ENCODE data around the gene CELA2A. TPM values are rescaled to one million over a fixed set of nuclear protein-coding genes. Genes with fewer than 3 reads are reported as not detected.

CELA2A gene
- total and polyA plus RNA-seq, 9 of the 15 experiments (the other 6 are each of a cell fraction or from before 2014, with no cell fraction given): 0.62 TPM; not detected in 8

DNA sequence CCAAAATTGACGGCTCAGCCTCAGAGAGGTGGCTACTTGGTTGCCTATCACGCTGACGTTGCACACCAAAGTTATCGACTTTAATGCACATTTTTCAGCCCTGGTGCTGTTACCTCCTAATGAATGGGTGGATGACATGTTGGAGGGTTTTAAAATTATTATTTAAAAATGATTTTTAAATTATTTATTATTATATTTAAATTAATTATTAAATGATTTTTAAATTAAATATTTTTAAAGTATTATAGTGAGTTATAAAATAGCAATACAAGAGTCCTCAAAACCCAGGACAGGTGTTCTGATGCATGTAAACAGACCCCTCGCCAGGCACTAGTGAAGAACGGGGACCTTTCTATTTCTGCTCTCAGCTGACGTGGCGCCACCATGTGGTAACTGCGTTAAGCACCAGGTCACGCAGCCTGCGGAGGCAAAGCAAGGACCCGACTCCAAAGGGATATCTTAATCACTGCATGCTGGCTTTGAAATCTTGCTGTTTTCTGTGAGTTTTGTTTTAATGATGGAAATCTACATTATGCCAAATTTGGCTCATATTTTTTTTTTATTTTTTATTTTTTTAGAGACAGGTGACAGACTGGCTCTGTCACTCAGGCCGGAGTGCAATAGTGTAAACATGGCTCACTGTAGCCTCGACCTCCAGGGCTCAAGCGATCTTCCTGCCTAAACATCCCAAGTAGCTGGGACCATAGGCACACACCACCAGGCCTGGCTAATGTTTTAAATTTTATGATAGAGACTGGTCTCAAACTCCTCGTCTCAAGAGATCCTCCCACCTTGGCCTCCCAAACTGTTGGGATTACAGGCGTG, 44.9 kb downstream of the CELA2A start (continued):
- TF ChIP-seq ZNF324 (CRISPR knock-in tag; IDR thresholded peaks at IDR 0.05): no peak
- no peak for TF ChIP-seq TFAM (CRISPR knock-in tag; conservative IDR thresholded peaks at IDR 0.05)
- TF ChIP-seq, protein P1, sequence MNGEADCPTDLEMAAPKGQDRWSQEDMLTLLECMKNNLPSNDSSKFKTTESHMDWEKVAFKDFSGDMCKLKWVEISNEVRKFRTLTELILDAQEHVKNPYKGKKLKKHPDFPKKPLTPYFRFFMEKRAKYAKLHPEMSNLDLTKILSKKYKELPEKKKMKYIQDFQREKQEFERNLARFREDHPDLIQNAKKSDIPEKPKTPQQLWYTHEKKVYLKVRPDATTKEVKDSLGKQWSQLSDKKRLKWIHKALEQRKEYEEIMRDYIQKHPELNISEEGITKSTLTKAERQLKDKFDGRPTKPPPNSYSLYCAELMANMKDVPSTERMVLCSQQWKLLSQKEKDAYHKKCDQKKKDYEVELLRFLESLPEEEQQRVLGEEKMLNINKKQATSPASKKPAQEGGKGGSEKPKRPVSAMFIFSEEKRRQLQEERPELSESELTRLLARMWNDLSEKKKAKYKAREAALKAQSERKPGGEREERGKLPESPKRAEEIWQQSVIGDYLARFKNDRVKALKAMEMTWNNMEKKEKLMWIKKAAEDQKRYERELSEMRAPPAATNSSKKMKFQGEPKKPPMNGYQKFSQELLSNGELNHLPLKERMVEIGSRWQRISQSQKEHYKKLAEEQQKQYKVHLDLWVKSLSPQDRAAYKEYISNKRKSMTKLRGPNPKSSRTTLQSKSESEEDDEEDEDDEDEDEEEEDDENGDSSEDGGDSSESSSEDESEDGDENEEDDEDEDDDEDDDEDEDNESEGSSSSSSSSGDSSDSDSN (IDR thresholded peaks at IDR 0.05; ENCODE audit: borderline replicate concordance in 1 of 2, low read depth in 2 of 2, low read length in 2 of 2): no peak
- TF ChIP-seq, protein P2, sequence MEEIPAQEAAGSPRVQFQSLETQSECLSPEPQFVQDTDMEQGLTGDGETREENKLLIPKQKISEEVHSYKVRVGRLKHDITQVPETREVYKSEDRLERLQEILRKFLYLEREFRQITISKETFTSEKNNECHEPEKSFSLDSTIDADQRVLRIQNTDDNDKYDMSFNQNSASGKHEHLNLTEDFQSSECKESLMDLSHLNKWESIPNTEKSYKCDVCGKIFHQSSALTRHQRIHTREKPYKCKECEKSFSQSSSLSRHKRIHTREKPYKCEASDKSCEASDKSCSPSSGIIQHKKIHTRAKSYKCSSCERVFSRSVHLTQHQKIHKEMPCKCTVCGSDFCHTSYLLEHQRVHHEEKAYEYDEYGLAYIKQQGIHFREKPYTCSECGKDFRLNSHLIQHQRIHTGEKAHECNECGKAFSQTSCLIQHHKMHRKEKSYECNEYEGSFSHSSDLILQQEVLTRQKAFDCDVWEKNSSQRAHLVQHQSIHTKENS (CRISPR knock-in tag; IDR thresholded peaks at IDR 0.05): no peak
- TF ChIP-seq ZNF584 (CRISPR knock-in tag; IDR thresholded peaks at IDR 0.05; ENCODE audit: low read depth): no peak
- TF ChIP-seq BCOR (IDR thresholded peaks at IDR 0.05): 0 out of 2 replicates have a peak, but pooled peaks have one; percentile 23
- TF ChIP-seq CAMTA2 (CRISPR knock-in tag; conservative IDR thresholded peaks at IDR 0.05): no peak
- TF ChIP-seq, protein P3, sequence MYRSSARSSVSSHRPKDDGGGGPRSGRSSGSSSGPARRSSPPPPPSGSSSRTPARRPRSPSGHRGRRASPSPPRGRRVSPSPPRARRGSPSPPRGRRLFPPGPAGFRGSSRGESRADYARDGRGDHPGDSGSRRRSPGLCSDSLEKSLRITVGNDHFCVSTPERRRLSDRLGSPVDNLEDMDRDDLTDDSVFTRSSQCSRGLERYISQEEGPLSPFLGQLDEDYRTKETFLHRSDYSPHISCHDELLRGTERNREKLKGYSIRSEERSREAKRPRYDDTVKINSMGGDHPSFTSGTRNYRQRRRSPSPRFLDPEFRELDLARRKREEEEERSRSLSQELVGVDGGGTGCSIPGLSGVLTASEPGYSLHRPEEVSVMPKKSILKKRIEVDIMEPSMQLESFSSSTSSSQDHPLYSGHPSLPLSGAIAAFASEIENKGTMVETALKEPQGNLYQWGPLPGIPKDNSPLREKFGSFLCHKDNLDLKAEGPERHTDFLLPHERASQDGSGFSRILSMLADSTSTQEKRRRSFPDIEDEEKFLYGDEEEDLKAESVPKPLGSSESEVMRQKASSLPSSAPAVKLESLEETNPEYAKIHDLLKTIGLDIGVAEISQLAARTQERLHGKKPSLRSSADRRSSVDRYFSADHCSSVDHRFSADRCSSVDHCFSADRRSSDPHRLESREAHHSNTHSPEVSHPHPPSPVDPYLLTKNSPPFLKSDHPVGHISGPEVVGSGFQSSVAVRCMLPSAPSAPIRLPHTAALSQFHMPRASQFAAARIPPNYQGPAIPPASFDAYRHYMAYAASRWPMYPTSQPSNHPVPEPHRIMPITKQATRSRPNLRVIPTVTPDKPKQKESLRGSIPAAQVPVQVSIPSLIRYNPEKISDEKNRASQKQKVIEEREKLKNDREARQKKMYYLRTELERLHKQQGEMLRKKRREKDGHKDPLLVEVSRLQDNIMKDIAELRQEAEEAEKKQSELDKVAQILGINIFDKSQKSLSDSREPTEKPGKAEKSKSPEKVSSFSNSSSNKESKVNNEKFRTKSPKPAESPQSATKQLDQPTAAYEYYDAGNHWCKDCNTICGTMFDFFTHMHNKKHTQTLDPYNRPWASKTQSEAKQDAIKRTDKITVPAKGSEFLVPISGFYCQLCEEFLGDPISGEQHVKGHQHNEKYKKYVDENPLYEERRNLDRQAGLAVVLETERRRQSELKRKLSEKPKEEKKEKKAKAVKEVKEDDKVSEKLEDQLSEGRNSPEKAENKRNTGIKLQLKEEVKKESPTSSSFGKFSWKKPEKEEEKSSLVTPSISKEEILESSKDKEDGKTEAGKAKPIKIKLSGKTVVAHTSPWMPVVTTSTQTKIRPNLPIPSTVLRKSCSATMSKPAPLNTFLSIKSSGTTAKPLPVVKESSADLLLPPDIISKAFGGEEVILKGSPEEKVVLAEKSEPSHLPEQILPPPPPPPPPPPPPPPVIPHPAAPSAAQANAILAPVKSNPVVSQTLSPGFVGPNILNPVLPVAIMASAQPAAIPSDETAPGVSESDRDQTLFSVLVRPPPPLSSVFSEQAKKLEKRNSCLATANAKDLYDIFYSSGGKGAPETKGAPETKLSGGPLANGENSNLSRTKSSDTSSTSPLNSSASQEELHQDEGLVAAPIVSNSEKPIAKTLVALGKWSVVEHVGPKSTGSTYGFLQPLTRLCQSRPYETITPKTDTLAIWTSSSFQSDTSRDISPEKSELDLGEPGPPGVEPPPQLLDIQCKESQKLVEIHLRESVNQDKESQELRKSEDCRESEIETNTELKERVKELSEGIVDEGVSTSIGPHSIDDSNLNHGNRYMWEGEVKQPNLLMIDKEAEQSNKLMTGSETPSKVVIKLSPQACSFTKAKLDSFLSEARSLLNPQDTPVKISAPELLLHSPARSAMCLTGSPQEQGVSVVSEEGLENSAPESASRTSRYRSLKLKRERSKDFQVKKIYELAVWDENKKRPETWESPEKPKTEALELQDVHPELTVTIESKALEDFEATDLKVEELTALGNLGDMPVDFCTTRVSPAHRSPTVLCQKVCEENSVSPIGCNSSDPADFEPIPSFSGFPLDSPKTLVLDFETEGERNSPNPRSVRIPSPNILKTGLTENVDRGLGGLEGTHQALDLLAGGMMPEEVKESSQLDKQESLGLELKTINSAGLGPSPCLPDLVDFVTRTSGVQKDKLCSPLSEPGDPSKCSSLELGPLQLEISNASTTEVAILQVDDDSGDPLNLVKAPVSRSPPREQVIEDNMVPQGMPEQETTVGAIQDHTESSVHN (IDR thresholded peaks at IDR 0.05; ENCODE audit: borderline replicate concordance in 1 of 2, low read depth in 1 of 2): no peak
- no peak for TF ChIP-seq POLR2H (tag; IDR thresholded peaks at IDR 0.05; ENCODE audit: low read depth)
- no peak for TF ChIP-seq CREB1 (IDR thresholded peaks at IDR 0.05)
- TF ChIP-seq CREB1 (CRISPR knock-in tag; IDR thresholded peaks at IDR 0.05): no peak
- TF ChIP-seq, protein P4, sequence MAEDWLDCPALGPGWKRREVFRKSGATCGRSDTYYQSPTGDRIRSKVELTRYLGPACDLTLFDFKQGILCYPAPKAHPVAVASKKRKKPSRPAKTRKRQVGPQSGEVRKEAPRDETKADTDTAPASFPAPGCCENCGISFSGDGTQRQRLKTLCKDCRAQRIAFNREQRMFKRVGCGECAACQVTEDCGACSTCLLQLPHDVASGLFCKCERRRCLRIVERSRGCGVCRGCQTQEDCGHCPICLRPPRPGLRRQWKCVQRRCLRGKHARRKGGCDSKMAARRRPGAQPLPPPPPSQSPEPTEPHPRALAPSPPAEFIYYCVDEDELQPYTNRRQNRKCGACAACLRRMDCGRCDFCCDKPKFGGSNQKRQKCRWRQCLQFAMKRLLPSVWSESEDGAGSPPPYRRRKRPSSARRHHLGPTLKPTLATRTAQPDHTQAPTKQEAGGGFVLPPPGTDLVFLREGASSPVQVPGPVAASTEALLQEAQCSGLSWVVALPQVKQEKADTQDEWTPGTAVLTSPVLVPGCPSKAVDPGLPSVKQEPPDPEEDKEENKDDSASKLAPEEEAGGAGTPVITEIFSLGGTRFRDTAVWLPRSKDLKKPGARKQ (CRISPR knock-in tag; IDR thresholded peaks at IDR 0.05): no peak
- no peak for TF ChIP-seq ETS2 (tag; IDR thresholded peaks at IDR 0.05; ENCODE audit: borderline replicate concordance, poor library complexity, severe bottlenecking)

Measured in K562 (cell line).